ENCODE data around the gene HHIPL1. TPM values are rescaled to one million over a fixed set of nuclear protein-coding genes. Genes with fewer than 3 reads are reported as not detected.

HHIPL1 gene
- total RNA-seq, 1 experiment from 2014 or later, result 2.6 TPM

DNA sequence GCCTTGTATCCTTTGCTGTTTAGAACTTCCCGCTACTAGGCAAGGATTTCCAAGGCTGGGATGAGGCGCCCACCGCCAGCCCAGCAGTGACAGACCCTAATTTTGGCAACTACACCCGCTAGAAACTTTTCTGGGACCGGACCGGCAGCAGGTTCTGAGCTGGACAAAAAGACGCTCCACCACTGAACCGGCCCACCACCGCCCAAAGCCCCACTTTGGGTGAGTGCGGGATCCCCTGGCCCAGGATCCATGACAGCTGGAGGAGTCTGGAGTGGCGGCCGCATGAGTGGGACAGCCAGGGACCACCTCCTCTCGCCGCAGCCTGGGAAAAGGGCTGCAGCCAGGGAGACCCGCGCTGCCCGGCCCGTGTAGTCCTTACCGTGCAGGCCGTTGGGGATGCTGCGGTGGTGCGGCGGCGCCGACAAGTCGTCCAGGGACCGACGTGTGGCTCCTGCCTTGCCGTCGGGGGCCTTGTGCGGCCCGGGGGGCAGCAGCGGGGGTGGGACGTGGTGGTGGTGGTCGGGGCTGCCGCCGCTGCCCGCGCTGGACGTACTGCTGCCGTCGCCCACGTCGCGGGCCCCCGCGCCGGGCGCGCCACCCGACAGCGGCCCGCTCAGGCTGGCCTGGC, 42.0 kb upstream of the HHIPL1 start:
- Histone ChIP-seq H4K91ac (ENCODE audit: insufficient read length, low read depth, low read length) (no peak overlapping the region), H3K9ac (ENCODE audit: extremely low read depth, insufficient read length, low read length) (peak overlapping the region; percentile 16), H3K4ac (ENCODE audit: low read depth, low read length) (no peak overlapping the region), H3K27me3 (ENCODE audit: insufficient read depth, low read length) (peaks cover 18% of the 10 kb centered on the region; the same call in 1 of the 2 replicates), H3K23me2 (ENCODE audit: insufficient read length, low read depth, low read length, poor library complexity, severe bottlenecking) (peaks cover 18% of the 10 kb centered on the region), H2AK5ac (ENCODE audit: insufficient read length, low read length) (no peak overlapping the region), H2BK120ac (ENCODE audit: low read depth, low read length, poor library complexity, severe bottlenecking) (no peak overlapping the region), H2BK12ac (ENCODE audit: insufficient read length, low read depth, low read length) (no peak overlapping the region), H3K23ac (ENCODE audit: insufficient read length, low read depth, low read length) (no peak overlapping the region), H3K9me3 (ENCODE audit: control insufficient read depth, low read depth, low read length) (no peaks in the 10 kb centered on the region), H2BK15ac (ENCODE audit: low read depth, low read length) (no peak overlapping the region), H3T11ph (ENCODE audit: low read length) (no peak overlapping the region), H4K5ac (ENCODE audit: insufficient read length, low read depth, low read length) (no peak overlapping the region), H4K20me1 (ENCODE audit: control insufficient read depth, insufficient read depth, insufficient read length) (no peaks in the 10 kb centered on the region), H3K79me2 (ENCODE audit: insufficient read depth, low read length) (peaks cover 8% of the 10 kb centered on the region; the same call in 1 of the 2 replicates), H3K4me1 (ENCODE audit: insufficient read depth, low read length) (no peaks in the 10 kb centered on the region; the same call in 1 of the 2 replicates), H3K18ac (ENCODE audit: insufficient read length, low read depth, low read length) (no peak overlapping the region), H3K14ac (ENCODE audit: insufficient read depth, low read length) (peak overlapping the region; percentile 55), H2BK20ac (ENCODE audit: low read depth, low read length, poor library complexity, severe bottlenecking) (no peak overlapping the region), H2BK5ac (ENCODE audit: insufficient read length, low read length) (no peak overlapping the region), H4K8ac (replicated peaks; ENCODE audit: insufficient read length, low read depth, low read length) (no peak overlapping the region), H3K27ac (ENCODE audit: insufficient read length, low read depth, low read length) (no peak overlapping the region), H3K79me1 (ENCODE audit: insufficient read depth, low read depth, low read length, poor library complexity, severe bottlenecking) (peaks cover 3% of the 10 kb centered on the region), H3K56ac (ENCODE audit: insufficient read length, low read depth, low read length) (no peak overlapping the region), H2AFZ (ENCODE audit: low read length) (no peak overlapping the region), H3K4me2 (ENCODE audit: insufficient read depth, insufficient read length, low read length) (peak overlapping the region; percentile 37)
- no peak for DNase-seq
- H3K36me3 Mint-ChIP-seq (ENCODE audit: insufficient read depth in 1 of 3, low read depth in 3 of 3), result peaks cover 0 to 3% (median 0%) of the 10 kb centered on the region in 3 experiments; a peak in 4 of 7 replicates
- H3K4me3 Mint-ChIP-seq, result peak overlapping the region; percentile 68 to 86
- TF ChIP-seq, protein P1, sequence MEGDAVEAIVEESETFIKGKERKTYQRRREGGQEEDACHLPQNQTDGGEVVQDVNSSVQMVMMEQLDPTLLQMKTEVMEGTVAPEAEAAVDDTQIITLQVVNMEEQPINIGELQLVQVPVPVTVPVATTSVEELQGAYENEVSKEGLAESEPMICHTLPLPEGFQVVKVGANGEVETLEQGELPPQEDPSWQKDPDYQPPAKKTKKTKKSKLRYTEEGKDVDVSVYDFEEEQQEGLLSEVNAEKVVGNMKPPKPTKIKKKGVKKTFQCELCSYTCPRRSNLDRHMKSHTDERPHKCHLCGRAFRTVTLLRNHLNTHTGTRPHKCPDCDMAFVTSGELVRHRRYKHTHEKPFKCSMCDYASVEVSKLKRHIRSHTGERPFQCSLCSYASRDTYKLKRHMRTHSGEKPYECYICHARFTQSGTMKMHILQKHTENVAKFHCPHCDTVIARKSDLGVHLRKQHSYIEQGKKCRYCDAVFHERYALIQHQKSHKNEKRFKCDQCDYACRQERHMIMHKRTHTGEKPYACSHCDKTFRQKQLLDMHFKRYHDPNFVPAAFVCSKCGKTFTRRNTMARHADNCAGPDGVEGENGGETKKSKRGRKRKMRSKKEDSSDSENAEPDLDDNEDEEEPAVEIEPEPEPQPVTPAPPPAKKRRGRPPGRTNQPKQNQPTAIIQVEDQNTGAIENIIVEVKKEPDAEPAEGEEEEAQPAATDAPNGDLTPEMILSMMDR (conservative IDR thresholded peaks at IDR 0.05), result no peak
- peaks cover 42% of the 10 kb centered on the region for H3K27me3 Mint-ChIP-seq (ENCODE audit: low read depth)
- no peaks in the 10 kb centered on the region for H3K9me3 Mint-ChIP-seq
- peaks cover 41 to 60% of the 10 kb centered on the region in 2 experiments for H3K4me1 Mint-ChIP-seq
- no CpG with 5 or more reads among the region's 53 CpGs for WGBS (ENCODE audit: extremely low coverage, insufficient read length, low lambda C conversion rate)
- H3K27ac Mint-ChIP-seq, result no peak overlapping the region

All from H9 (cell line).